Upper lobe of left lung (tissue), 4 donors: Measurements from ENCODE around the gene TBXAS1.

ENCODE experiments used
- EP300 ChIP-seq, 4 donors: sonication (generic); formaldehyde crosslinking; IDR thresholded peaks; one replicate each; pipeline ENCODE4 v1.5.1; 2017; ENCODE audit warnings: antibody characterized with exemption in 4 of 4, control low read depth in 2 of 4
- POLR2A ChIP-seq, 4 donors: fragments of 450-650 bp; IDR thresholded peaks; one replicate each; pipeline ENCODE4 v1.5.1; 2016 to 2017; ENCODE audit warnings: antibody characterized with exemption in 4 of 4, mild to moderate bottlenecking in 2 of 4
- TF ChIP-seq, protein P1 (sequence below), 6 experiments: fragments of 450-650 bp in 4 of 6; fragments of 200-600 bp in 2 of 6; sonication (generic) in 2 of 6; IDR thresholded peaks; one replicate each; pipeline ENCODE4 v1.5.1; 2016 to 2019; ENCODE audit warnings: antibody characterized with exemption in 6 of 6

DNA sequence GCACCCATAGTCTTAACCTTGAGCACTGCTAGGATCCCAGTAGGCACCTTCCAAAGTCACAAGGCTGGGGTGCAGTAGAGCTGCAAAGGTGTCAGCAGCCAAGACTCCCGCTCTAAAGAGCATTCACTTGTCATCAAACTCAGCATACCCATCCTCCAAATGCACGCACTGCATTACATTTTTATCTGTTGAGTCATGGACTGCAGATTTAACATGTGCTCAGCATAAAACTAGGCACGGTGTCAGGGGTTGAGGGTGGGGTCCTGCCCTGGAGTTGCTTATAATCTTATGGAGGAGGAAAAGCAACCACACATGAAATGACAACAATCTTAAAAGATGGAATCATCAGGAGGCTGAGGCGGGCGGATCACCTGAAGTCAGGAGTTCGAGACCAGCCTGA lies 131.1 kb downstream of the TBXAS1 start:
- TF ChIP-seq, protein P1, sequence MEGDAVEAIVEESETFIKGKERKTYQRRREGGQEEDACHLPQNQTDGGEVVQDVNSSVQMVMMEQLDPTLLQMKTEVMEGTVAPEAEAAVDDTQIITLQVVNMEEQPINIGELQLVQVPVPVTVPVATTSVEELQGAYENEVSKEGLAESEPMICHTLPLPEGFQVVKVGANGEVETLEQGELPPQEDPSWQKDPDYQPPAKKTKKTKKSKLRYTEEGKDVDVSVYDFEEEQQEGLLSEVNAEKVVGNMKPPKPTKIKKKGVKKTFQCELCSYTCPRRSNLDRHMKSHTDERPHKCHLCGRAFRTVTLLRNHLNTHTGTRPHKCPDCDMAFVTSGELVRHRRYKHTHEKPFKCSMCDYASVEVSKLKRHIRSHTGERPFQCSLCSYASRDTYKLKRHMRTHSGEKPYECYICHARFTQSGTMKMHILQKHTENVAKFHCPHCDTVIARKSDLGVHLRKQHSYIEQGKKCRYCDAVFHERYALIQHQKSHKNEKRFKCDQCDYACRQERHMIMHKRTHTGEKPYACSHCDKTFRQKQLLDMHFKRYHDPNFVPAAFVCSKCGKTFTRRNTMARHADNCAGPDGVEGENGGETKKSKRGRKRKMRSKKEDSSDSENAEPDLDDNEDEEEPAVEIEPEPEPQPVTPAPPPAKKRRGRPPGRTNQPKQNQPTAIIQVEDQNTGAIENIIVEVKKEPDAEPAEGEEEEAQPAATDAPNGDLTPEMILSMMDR (IDR thresholded peaks at IDR 0.05): no peak
- no peak for TF ChIP-seq POLR2A (IDR thresholded peaks at IDR 0.05)
- TF ChIP-seq EP300 (IDR thresholded peaks at IDR 0.05): no peak
